Smooth muscle cell of bladder (primary cell): Measurements from ENCODE around the gene ATP6V1G3. TPM values are rescaled to one million over a fixed set of nuclear protein-coding genes. Genes with fewer than 3 reads are reported as not detected.

ENCODE experiments used
- total RNA-seq: library from RNA; depleted of rRNA; stranded (reverse); fragments of >200 nt; gene quantifications from 2 replicates; pipeline ENCODE4 v1.2.3, GENCODE V29; 2014

The ATP6V1G3 gene
- total RNA-seq: not detected in 2 replicates

GRCh38 chr1:198540580-198540979 lies at the start of gene ATP6V1G3:
ATP6V1G3 (minus strand) TSS chr1:198540680; CDS start chr1:198540650, 30 bp downstream.

Other genes starting within 250 kb of the ATP6V1G3 start
- gene PTPRC, start 98.4 kb upstream of the ATP6V1G3 start, total RNA-seq: under 0.01 TPM in 1 of 2 replicates, not detected in the other